Urothelium cell line (cell line): ENCODE results near the gene DVL1.
A peak's percentile ranks its signal among the peaks of the same experiment; 100 is the strongest.

Experiments
- DNase-seq: peaks from one replicate; pipeline ENCODE4 v3.0.0; 2011; ENCODE audit warnings: low spot score, mixed read lengths
- FAIRE-seq: peaks from 2 replicates; lab custom pipeline; 2011; peaks lifted over from hg19 to GRCh38; lab: Jason Lieb, UNC

DVL1 gene

DNA sequence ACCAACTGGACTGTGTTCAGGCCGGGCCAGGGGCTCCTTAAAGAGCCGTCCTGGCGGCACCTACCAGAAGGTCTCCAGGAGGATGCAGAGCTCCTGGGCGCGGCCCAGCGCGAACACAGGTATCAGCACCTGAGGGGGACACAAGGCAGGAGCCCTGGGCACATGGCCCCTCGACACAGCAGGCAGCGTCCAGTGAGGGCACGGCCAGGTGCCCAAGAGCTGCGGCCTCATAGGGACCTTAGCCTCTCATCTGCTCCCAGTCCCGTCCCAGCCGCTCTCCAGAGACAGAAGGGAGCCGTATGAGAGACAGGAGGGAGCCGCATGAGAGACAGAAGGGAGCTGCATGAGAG is 35.0 kb downstream of the DVL1 start:
- DNase-seq, result no peak
- no peak for FAIRE-seq

GRCh38 chr1:1313500-1314236 is 35.5 kb downstream of the DVL1 start:
- no peak for DNase-seq
- FAIRE-seq, result no peak

DNA sequence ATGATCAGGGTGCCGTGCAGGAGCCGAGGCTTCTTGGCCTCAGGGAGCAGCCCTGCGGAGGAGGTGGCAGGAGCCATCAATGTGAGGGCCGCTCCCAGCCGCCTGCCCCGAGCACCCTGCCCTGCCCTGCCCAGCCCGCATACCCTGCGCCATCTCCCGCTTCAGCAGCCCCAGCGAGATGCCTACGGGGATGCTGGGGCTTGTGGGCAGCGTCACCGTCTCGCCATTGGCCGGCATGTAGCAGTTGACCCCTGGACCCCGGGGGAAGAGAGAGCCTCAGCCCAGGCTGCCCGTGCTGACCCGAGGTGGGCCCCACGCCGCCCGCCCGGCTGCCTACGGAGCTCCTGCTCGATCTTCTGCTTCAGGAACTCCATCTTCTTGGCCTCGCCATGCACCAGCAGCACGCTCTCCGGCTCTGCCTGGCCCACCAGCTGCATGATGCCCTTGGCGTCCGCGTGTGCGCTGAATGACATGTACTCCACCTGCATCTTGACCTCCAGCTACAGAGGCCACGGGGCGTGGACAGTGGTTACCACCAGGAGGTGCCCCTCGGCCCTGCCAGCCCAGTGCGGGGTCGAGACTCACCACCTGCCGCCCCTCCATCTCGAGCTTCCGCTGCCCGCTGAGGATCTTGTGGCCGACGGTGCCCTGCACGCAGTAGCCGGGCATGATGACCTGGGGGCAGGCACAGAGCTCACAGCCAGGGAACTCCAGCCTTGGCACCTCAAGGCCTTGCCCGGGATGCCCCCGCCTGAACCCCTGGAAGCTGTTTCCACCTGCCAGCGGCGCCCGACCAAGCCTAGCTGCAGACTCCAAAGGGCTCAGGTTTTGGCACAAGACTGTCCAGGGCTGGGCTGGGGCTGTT is 36.5 kb downstream of the DVL1 start:
- DNase-seq (no peak), FAIRE-seq (no peak)

DNA sequence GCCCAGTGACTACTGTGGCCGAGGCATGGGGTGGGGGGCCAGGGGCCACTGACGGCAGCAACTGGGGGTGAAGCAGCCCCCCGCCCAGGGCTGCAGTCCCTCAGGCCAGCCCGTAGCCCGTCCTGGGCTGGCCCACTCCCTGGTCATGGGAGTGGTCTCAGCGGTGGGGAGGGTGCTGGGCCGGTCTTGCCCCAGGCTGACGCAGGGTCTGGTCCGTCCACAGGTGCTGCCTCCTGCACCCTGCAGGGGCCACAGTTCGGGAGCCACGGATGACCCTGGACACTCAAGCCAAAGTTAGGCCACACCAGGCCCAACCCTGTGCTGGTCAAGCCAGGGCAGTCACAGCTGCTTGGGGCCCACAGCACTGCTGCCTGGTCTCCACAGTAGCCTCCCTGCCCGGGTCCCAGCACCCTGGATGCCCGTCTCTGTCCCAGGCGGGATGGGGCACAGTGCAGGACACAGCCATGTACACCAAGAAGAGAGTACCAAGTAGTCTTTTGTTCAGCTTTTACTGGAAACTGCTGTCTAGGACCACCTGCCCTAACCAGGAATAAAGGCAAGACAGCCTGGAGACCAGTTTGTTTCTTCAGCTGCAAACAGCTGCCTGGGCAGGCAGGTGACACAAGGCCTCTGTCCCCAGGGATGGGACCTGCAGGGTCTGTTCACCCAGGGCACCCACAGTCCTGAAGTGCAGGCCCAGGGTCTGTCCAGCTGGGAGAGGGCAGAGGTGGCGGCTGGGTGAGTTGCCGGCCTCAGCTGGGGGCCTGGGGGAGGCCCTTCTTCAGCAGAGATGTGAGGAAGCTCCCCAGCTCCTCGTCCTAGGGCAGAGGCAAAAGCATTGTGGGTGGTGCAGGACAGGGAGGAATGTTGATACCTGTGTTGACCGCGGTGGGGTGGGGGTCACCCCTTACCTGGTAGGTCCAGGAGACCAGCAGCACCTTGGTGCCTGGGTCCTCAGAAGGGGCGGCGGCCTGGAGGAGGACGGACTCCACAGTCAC is 37.8 kb downstream of the DVL1 start:
- FAIRE-seq, result no peak
- no peak for DNase-seq

- DNase-seq (no peak), FAIRE-seq (no peak)
Measured at GRCh38 chr1:1310476-1311053, 38.7 kb downstream of the DVL1 start.

DNA sequence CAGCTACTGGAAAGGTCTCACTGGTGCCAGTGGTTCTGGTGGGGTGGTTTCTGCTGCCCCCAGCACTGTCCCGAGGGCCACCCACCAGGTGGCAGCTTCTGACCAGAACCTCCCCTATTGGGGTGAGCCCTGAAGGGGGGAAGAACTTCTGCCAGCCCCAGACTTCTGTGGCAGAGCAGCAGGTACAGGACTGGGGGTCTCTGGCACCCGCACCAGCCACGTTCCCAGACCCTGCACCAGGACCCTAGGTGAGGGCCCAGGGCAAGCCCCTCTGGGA is 39.2 kb downstream of the DVL1 start:
- no peak for FAIRE-seq
- no peak for DNase-seq

DNA sequence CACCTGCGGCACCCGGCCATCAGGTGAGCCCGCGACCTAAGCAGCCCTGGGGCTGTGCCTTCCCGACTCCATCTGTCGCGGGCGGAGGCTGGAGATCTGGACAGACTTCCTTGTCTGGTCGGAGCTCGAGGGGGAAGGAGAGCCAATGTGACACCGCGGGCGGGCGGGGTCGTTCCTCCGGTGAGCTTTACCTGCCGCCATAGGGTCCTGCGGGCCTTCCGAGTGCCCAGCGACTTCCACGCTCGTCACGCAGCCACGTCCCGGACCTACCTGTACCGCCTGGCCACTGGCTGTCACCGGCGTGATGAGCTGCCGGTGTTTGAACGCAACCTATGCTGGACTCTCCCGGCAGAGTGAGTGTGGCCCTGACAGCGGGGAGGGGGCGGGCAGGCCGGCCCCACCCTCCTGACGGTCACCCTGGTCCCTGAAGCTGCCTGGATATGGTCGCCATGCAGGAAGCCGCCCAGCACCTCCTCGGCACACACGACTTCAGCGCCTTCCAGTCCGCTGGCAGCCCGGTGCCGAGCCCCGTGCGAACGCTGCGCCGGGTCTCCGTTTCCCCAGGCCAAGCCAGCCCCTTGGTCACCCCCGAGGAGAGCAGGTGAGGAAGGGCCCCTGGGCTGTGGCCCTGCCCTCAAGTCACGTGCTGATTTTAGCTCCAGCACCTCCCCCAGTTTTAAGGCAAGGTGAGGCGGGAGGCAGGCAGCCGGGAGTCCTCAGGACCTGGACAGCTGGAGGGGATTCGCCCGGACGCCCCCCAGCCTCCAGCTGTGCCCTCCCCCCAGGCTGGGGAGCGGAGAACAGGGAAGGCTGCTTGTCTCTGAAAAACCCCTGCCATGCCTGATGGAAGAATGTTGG is 39.7 kb downstream of the DVL1 start:
- FAIRE-seq (no peak), DNase-seq (no peak)

DNA sequence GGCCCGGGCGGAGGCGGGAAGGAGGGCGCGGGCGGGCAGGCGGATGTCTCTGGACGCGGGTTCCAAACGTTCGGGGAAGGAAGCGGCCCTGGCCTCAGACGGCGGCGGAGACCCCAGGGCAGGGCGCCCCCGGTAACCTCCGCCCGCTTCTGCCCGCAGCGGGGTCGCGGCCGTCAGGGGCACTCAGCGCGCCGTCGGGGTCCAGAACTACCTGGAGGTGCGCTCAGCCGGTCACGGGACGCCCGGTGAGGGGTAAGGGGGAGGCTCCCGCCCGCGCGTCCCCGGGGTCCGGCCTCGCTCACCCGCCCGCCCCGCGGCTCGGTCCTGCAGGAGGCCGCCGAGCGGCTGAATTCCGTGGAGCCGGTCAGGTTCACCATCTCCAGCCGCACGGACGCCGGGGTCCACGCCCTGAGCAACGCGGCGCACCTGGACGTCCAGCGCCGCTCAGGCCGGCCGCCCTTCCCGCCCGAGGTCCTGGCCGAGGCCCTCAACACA is 40.4 kb downstream of the DVL1 start:
- DNase-seq (no peak), FAIRE-seq (no peak)

DNA sequence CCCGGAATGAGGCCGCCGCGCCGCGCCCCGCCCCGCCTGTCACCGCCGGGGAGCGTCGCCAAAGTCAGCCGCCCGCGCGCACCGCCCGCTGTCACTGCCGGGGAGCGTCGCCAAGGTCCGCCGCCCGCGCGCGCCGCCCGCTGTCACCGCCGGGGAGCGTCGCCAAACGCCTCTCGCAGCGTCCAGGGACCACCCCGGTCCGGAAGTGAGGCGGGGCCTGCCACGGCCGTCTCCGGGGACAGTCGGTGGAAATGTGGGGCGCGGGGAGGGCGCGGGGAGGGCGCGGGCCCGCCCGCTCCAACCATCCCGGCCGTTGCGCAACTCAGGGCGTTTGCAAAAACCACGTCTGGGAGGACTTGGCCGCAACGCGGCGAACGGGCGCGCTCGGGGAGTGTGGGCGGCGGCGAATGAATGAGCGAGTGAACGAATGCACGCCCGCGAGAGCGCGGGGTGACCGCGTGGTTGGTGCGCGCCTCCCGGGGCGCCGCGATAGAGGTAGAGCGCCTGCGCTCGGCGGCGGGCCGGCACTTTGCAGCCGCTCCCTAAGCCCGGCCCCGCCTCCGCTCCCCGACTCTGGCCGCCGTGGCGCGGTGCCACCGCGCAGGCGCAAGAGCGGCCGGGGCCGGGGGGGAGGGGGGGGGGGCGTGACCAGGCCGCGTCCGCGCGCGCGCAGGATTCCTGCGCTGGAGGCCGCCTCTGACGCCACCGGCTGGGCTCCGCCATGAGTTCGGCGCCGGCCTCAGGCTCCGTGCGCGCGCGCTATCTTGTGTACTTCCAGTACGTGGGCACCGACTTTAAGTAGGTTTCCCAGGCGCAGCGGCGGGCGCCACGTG is 41.1 kb downstream of the DVL1 start, which contains the start of the genes ACAP3 and PUSL1:
ACAP3 (minus strand) TSS at position 8 of the 833 bp plus-strand sequence. CDS start 115 bp downstream, outside the sequence.
PUSL1 (plus strand) TSS at position 675 of the 833 bp plus-strand sequence; CDS start at position 722, 47 bp downstream.
- peak; percentile 52 for FAIRE-seq

GRCh38 chr1:1307261-1307922 is 41.8 kb downstream of the DVL1 start:
- DNase-seq (no peak), FAIRE-seq (no peak)

More for the DNA sequence above, 41.1 kb downstream of the DVL1 start, which contains the start of the genes ACAP3 and PUSL1:
- DNase-seq, result peak; percentile 93

GRCh38 chr1:1306661-1307260 is 42.5 kb downstream of the DVL1 start:
- peak; percentile 5 for FAIRE-seq
- no peak for DNase-seq

- FAIRE-seq (no peak), DNase-seq (no peak)
Measured at GRCh38 chr1:1306070-1306660, 43.1 kb downstream of the DVL1 start.

- FAIRE-seq, result no peak
- DNase-seq, result peak; percentile 78
Measured at GRCh38 chr1:1305300-1306069, 43.7 kb downstream of the DVL1 start.

- DNase-seq (peak; percentile 77), FAIRE-seq (no peak)
Measured at GRCh38 chr1:1304331-1305299, 44.6 kb downstream of the DVL1 start.

- no peak for DNase-seq
- FAIRE-seq, result no peak
Measured at GRCh38 chr1:1303736-1304135, 45.5 kb downstream of the DVL1 start.
